Trophoblast cell (in vitro differentiated cells and primary cell): ENCODE results near the gene UROS.

Experiments used
- DNase-seq, 2 donors: peaks; one replicate each; pipeline ENCODE4 v3.0.0-alpha.2; 2016
- H2AFZ ChIP-seq: 2 replicates; pipeline ENCODE4 v1.6.1; 2013; ENCODE audit warnings: low read length, moderate library complexity, mild to moderate bottlenecking; ENCODE audit not compliant: insufficient read depth, poor library complexity
- H2AK5ac ChIP-seq: 2 replicates; pipeline ENCODE4 v1.6.1; 2013; ENCODE audit warnings: mild to moderate bottlenecking, low read length
- H2BK120ac ChIP-seq: 2 replicates; pipeline ENCODE4 v1.6.1; 2013; ENCODE audit warnings: low read length, mild to moderate bottlenecking, moderate library complexity; ENCODE audit not compliant: insufficient read depth, poor library complexity
- H2BK12ac ChIP-seq: 2 replicates; pipeline ENCODE4 v1.6.1; 2013; ENCODE audit warnings: mild to moderate bottlenecking, low read length, moderate library complexity
- H2BK5ac ChIP-seq: 2 replicates; pipeline ENCODE4 v1.6.1; 2013; ENCODE audit warnings: low read length, low read depth, moderate library complexity, mild to moderate bottlenecking; ENCODE audit not compliant: poor library complexity
- H3K14ac ChIP-seq: 2 replicates; pipeline ENCODE4 v1.6.1; 2013; ENCODE audit warnings: mild to moderate bottlenecking, low read length
- H3K18ac ChIP-seq: 2 replicates; pipeline ENCODE4 v1.6.1; 2013; ENCODE audit warnings: mild to moderate bottlenecking, low read length
- H3K23ac ChIP-seq: 2 replicates; pipeline ENCODE4 v1.6.1; 2013; ENCODE audit warnings: low read length
- H3K27ac ChIP-seq: 2 replicates; pipeline ENCODE4 v1.5.1; 2013; ENCODE audit warnings: low read depth, mild to moderate bottlenecking, inconsistent platforms, low read length, moderate library complexity
- H3K27me3 ChIP-seq: 2 replicates; pipeline ENCODE4 v1.6.1; 2013; ENCODE audit warnings: inconsistent platforms, mild to moderate bottlenecking, low read length, moderate library complexity; ENCODE audit not compliant: insufficient read depth
- H3K36me3 ChIP-seq, 2 experiments: 1 replicate in 1 of 2; 2 replicates in 1 of 2; pipeline ENCODE4 v1.6.1; 2013; ENCODE audit warnings: low read length in 2 of 2, mild to moderate bottlenecking in 2 of 2, moderate library complexity in 1 of 2; ENCODE audit not compliant: insufficient read depth in 2 of 2, control insufficient read depth in 1 of 2
- H3K4ac ChIP-seq: 2 replicates; pipeline ENCODE4 v1.6.1; 2013; ENCODE audit warnings: low read depth, mild to moderate bottlenecking, low read length, moderate library complexity
- H3K4me1 ChIP-seq, 2 experiments: 1 replicate in 1 of 2; 2 replicates in 1 of 2; pipeline ENCODE4 v1.6.1; 2013; ENCODE audit warnings: low read length in 2 of 2, mild to moderate bottlenecking in 2 of 2, moderate library complexity in 1 of 2; ENCODE audit not compliant: insufficient read depth in 2 of 2, control insufficient read depth in 1 of 2
- H3K4me2 ChIP-seq: 2 replicates; pipeline ENCODE4 v1.6.1; 2013; ENCODE audit warnings: inconsistent platforms, mild to moderate bottlenecking, low read length, moderate library complexity
- H3K4me3 ChIP-seq: 2 replicates; pipeline ENCODE4 v1.5.1; 2013; ENCODE audit warnings: mild to moderate bottlenecking, low read depth, low read length, inconsistent platforms
- H3K79me1 ChIP-seq: one replicate; pipeline ENCODE4 v1.6.1; 2013; ENCODE audit warnings: low read length
- H3K79me2 ChIP-seq: 2 replicates; pipeline ENCODE4 v1.6.1; 2013; ENCODE audit warnings: low read length, mild to moderate bottlenecking; ENCODE audit not compliant: control insufficient read depth, insufficient read depth, poor library complexity
- H3K9ac ChIP-seq: 2 replicates; pipeline ENCODE4 v1.6.1; 2013; ENCODE audit warnings: mild to moderate bottlenecking, low read length
- H3K9me3 ChIP-seq: 2 replicates; pipeline ENCODE4 v1.6.1; 2013; ENCODE audit warnings: low read depth, mild to moderate bottlenecking, control low read depth, inconsistent platforms, low read length; ENCODE audit not compliant: insufficient read depth
- H4K12ac ChIP-seq: 2 replicates; pipeline ENCODE4 v1.6.1; 2013; ENCODE audit warnings: low read depth, mild to moderate bottlenecking, low read length, moderate library complexity
- H4K8ac ChIP-seq: 2 replicates; pipeline ENCODE4 v1.6.1; 2013; ENCODE audit warnings: low read depth, mild to moderate bottlenecking, low read length, moderate library complexity
- H4K91ac ChIP-seq: one replicate; pipeline ENCODE4 v1.6.1; 2013; ENCODE audit warnings: low read depth, mild to moderate bottlenecking, low read length, moderate library complexity
- WGBS: extraction: QIAGEN DNeasy Blood & Tissue Kit; methylation state at CpG from one replicate; pipeline ENCODE4 v1.1.7; 2013; ENCODE audit warnings: missing lambda C conversion rate; ENCODE audit not compliant: insufficient read length, insufficient coverage; ENCODE audit errors: extremely low coverage; 5-methylcytosine and 5-hydroxymethylcytosine counted together

Gene UROS

DNA sequence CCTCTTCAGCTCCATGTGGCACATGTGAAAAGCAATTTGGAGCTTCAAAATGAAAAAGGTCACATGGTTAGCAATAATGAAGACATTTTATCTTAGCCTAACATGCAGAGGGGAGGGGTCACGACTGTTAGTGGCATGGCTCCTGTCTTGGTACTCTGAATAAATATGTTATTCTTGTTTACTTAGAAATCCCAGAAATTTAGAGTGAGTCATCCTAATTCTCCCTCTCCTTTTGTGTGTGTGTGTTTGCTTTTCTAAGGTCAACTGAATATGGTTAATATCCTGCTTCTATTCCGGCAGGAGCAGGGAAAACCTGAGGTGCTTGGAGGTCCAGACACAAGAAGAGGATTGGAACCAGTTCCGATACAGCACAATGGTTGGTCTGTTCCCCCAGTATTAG is 17.9 kb upstream of the UROS start:
- no peak overlapping the region for H3K27ac ChIP-seq
- no peak overlapping the region for H2AFZ ChIP-seq
- no peak overlapping the region for H4K91ac ChIP-seq
- H3K23ac ChIP-seq: no peak overlapping the region
- H3K79me2 ChIP-seq: no peaks in the 10 kb centered on the region
- no peak for DNase-seq
- H2BK5ac ChIP-seq: no peak overlapping the region
- WGBS: no CpG with 5 or more reads among the region's 3 CpGs
- H3K4me1 ChIP-seq: no peaks in the 10 kb centered on the region
- no peaks in the 10 kb centered on the region for H3K27me3 ChIP-seq
- H3K4ac ChIP-seq: no peak overlapping the region
- H3K79me1 ChIP-seq: no peaks in the 10 kb centered on the region
- no peak overlapping the region for H3K4me2 ChIP-seq
- H3K36me3 ChIP-seq: peaks cover 36 to 58% of the 10 kb centered on the region in 2 experiments
- no peak overlapping the region for H2BK12ac ChIP-seq
- no peak overlapping the region for H2AK5ac ChIP-seq
- H3K4me3 ChIP-seq: no peak overlapping the region
- no peak overlapping the region for H4K8ac ChIP-seq
- no peak overlapping the region for H3K9ac ChIP-seq
- H3K18ac ChIP-seq: no peak overlapping the region
- H3K14ac ChIP-seq: no peak overlapping the region
- no peak overlapping the region for H4K12ac ChIP-seq
- H3K9me3 ChIP-seq: no peaks in the 10 kb centered on the region
- H2BK120ac ChIP-seq: no peak overlapping the region

DNA sequence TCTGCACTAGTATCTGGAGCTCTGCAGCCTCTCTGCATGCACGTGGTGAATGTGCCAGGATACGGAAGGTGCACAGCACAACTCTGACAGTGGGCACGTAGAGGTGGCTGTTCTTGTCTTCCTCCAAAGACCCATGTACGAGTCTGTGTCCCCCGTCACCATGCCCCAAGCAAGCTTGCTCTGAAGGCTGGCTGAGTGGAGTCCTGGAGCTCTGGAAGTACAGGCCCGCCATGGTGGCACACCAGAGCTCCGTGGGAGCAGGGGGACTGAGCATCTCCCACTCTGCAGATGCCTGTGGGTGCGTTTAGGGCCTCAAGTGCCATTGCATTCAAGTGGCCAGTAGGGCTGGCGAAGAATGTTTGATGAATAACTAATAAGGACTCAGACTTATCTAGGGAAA is 17.3 kb upstream of the UROS start:
- no peaks in the 10 kb centered on the region for H3K79me2 ChIP-seq
- H3K4me1 ChIP-seq: no peaks in the 10 kb centered on the region
- H3K9ac ChIP-seq: no peak overlapping the region
- no peaks in the 10 kb centered on the region for H3K79me1 ChIP-seq
- H2AK5ac ChIP-seq: no peak overlapping the region
- H2AFZ ChIP-seq: no peak overlapping the region
- no peaks in the 10 kb centered on the region for H3K27me3 ChIP-seq
- H3K18ac ChIP-seq: no peak overlapping the region
- H2BK120ac ChIP-seq: no peak overlapping the region
- H3K4me2 ChIP-seq: no peak overlapping the region
- no peak overlapping the region for H4K8ac ChIP-seq
- H3K27ac ChIP-seq: no peak overlapping the region
- no peak for DNase-seq
- H3K23ac ChIP-seq: no peak overlapping the region
- H2BK5ac ChIP-seq: no peak overlapping the region
- no peaks in the 10 kb centered on the region for H3K9me3 ChIP-seq
- no peak overlapping the region for H4K91ac ChIP-seq
- no peak overlapping the region for H4K12ac ChIP-seq
- peaks cover 31 to 56% of the 10 kb centered on the region in 2 experiments for H3K36me3 ChIP-seq
- H2BK12ac ChIP-seq: no peak overlapping the region
- H3K4ac ChIP-seq: no peak overlapping the region
- WGBS: no CpG with 5 or more reads among the region's 9 CpGs
- no peak overlapping the region for H3K14ac ChIP-seq
- no peak overlapping the region for H3K4me3 ChIP-seq

GRCh38 chr10:125838802-125839575 is 15.9 kb upstream of the UROS start:
- Histone ChIP-seq H3K18ac (no peak overlapping the region), H3K23ac (no peak overlapping the region), H3K9ac (no peak overlapping the region), H2AK5ac (no peak overlapping the region), H2AFZ (no peak overlapping the region), H3K36me3 (peaks cover 39 to 53% of the 10 kb centered on the region in 2 experiments), H2BK12ac (no peak overlapping the region), H3K27ac (no peak overlapping the region), H3K9me3 (no peaks in the 10 kb centered on the region), H2BK5ac (no peak overlapping the region), H4K91ac (no peak overlapping the region), H3K4ac (no peak overlapping the region), H2BK120ac (no peak overlapping the region), H3K27me3 (no peaks in the 10 kb centered on the region), H3K79me1 (no peaks in the 10 kb centered on the region), H4K12ac (no peak overlapping the region), H3K14ac (no peak overlapping the region), H3K4me3 (no peak overlapping the region), H3K4me1 (no peaks in the 10 kb centered on the region), H4K8ac (no peak overlapping the region), H3K4me2 (no peak overlapping the region), H3K79me2 (no peaks in the 10 kb centered on the region)
- WGBS: no CpG with 5 or more reads among the region's 9 CpGs
- no peak for DNase-seq

DNA sequence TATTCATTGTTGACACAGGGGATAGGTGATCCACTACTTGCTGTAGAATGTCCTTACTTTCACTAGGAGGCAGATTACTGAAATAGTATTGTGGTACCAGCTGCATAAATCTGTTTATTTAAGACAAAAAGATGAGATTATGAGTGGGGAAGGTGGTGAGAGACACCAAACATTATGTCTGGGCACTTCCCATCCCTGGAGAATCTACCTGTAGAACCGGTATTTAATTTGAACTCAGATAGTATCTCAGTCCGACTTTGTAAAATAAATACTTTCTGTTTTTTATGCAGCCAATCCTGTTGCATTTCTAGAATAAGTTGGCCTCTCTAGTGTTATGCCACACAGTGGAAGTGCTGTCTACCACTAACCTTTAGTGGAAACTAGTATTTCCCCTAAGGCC is 13.7 kb upstream of the UROS start:
- no peaks in the 10 kb centered on the region for H3K79me1 ChIP-seq
- no peaks in the 10 kb centered on the region for H3K4me1 ChIP-seq
- no peak overlapping the region for H2AFZ ChIP-seq
- peak in 1 of 2 donors; percentile 54 for DNase-seq
- no peak overlapping the region for H3K14ac ChIP-seq
- H3K18ac ChIP-seq: no peak overlapping the region
- no CpG with 5 or more reads among the region's 2 CpGs for WGBS
- H3K4me2 ChIP-seq: no peak overlapping the region
- no peak overlapping the region for H3K4ac ChIP-seq
- no peak overlapping the region for H2BK12ac ChIP-seq
- peaks cover 37 to 57% of the 10 kb centered on the region in 2 experiments for H3K36me3 ChIP-seq
- H2BK5ac ChIP-seq: no peak overlapping the region
- no peak overlapping the region for H4K91ac ChIP-seq
- no peak overlapping the region for H3K9ac ChIP-seq
- H3K23ac ChIP-seq: no peak overlapping the region
- no peak overlapping the region for H2BK120ac ChIP-seq
- H4K8ac ChIP-seq: no peak overlapping the region
- H4K12ac ChIP-seq: no peak overlapping the region
- no peaks in the 10 kb centered on the region for H3K27me3 ChIP-seq
- H3K79me2 ChIP-seq: no peaks in the 10 kb centered on the region
- H3K4me3 ChIP-seq: no peak overlapping the region
- H3K27ac ChIP-seq: no peak overlapping the region
- H3K9me3 ChIP-seq: no peaks in the 10 kb centered on the region
- no peak overlapping the region for H2AK5ac ChIP-seq
